Eye (tissue), 1 donor: ENCODE measurements around the gene MS4A15.
"Not testable (repeated sequence)": the region's sequence is repeated elsewhere in the genome, so short reads cannot be mapped to it uniquely, and the experiment has no call there.

Source experiments
- DNase-seq: peaks from one replicate; pipeline ENCODE4 v3.0.0-alpha.2; 2015

Gene MS4A15

DNA sequence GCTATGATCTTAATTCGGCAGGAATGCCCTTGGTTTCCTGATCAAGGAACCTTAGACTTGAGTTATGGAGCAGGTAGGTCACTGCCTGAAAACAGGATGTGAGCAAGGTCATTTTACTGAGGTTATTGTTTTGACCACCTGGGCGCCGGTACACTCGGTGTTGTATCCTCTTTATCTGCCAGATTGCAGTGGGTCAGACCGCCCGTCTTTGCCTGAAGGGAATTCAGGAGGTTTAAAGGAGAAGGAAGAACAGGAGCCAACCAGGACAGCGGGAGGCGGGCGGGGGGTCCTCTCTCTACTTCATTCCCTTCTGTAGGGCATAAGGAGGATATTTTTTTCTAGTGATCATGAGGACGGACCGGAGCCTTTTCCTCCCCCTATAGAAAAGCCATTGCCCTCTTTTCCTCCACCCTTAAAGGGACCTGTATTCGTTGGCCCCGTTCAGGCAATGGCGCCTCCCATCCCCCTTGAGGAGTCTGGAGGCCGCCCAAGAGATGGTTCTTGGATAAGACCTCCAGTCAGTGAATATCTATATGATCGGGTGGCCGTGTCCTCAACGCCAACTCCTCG lies 649 bp downstream of the MS4A15 start:
- DNase-seq = no peak

DNA sequence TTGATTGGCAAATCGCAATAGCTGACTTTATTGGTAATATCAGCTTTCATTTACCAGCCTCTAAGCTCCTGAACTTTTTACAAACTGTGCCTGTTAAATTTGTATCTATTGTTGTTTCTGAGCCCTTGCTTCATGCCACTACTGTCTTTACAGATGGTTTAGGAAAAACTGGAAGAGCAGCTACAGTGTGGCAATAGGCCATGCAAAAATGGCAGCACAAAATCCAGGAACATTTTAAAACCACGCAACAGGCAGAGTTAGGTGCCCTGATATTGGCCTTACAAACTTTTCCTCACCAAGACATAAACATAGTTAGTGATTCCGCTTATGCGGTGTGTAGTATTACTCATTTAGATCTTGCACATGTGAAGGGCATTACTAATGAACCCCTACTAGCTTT lies 2.0 kb downstream of the MS4A15 start:
- not testable (repeated sequence) for DNase-seq

DNA sequence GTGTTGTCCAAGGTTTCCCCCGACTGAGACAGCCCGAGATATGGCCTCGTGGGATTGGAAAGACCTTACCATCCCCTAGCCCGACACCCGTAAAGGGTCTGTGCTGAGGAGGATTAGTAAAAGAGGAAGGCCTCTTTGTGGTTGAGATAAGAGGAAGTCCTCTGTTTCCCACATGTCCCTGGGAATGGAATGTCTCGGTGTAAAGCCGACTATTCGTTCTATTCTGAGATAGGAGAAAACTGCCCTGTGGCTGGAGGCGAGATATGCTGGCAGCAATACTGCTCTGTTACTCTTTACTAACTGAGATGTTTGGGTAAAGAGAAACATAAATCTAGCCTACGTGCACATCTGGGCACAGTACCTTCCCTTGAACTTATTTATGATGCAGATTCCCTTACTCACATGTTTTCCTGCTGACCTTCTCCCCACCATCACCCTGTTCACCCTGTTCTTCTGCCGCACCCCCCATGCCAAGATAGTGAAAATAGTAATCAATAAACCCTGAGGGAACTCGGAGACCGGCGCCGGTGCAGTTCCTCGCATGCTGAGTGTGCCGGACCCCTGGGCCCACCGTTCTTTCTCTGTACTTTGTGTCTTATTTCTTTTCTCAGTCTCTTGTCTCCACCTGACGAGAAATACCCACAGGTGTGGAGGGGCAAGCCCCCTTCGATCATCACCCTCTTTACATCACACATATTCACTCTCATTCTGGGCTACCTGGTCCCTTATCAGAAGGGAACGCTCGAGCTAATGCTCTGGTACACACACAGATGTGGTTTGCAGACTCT lies 3.0 kb downstream of the MS4A15 start:
- DNase-seq = not testable (repeated sequence)

DNA sequence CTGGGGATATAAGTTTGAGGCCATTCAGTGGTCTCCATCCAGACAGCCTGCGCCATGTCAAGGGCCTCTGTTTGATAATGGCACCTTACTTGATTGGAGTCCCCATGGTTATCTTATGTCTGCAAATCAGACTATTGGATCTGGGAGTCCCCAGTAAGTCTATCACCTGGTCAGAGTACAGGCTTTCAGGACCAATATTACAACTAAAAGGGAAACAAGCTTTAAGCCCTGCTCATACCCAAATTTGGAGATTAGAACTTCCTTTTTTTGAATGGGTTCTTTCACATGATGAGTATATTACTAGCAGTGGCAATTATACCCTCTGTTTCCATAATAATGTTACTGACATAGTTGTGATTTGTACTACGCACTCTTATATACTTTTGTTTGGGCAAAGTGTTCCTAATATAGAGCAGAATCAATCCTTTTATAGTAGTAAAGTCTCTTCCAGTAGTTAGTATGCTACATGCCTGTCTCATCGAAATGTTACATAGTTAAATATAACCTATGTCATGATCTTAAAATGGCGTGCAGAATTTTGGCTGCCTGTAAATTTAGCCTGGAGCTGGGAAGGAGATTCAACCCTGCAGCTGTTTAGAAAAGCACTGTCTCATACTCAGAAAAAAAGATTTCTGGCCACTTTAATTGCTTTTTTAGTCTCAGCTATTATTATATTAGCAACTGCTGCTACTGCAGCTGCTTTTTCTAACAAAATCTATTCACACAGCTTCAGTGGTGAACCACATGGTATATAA lies 4.9 kb downstream of the MS4A15 start:
- no peak for DNase-seq

DNA sequence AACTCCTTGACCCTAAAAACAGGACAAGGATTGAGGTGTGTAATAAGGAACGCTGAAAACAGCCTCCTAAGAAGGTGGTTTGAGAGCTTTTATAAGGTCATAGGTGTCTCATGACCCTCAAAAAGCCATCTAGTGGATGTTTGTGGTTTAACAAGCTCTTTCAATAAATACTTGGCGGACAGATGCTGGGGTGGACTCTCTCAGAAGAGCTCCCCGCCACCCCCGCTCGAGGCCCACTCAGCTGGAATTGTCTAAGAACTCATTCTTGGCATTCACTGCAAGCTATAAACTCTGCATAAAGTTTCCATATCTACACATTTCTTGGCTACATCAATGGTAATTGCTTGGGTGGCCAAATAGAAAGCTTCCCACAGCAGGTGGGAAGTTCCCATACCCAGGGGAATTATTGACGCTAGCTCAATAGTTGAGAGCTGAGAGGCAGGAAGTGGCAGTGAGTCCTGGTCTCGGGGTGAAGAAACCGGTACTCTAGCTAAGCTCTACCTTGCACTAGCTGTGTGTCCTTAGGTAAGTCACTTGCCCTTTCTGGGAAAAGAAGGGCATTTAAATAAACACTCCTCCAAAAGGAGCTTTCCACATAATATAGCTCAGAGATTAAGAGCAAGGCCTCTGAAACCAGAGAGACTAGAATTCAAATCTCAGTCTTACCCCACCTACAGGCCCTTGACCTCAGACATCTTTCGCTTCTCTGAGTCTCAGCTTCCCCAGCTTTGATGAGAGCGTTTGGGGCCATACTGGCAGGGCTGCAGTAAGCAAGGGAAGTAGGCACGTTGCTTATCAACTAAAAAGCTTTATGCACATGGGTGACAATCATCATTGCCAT lies 6.4 kb downstream of the MS4A15 start:
- no peak for DNase-seq

DNA sequence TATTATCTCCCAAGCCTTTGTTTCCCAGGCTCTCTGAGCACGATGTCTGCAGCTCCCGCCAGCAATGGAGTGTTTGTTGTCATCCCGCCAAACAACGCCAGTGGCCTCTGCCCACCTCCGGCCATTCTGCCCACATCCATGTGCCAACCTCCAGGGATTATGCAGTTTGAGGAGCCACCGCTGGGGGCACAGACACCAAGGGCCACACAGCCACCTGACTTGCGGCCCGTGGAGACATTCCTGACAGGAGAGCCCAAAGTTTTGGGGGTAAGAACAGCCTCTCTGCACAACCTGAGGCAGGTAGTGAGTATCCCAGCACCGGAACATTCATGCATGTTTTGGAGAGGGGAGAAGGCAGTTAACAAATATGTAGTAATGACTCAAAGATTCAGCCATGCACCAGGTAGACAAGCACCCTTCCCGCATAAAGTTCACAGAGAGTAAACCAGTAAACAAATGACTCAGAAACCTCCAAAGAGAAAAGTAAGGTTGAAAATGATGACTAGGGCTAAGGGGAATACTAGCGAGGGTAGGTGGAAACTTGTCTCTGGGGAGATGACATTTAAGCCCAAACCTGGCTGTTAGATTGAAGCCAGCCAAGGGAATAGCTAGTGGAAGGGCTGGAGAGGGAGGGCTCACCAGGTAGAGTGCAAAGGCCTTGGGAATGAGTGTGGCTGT lies 7.2 kb downstream of the MS4A15 start:
- DNase-seq = no peak

DNA sequence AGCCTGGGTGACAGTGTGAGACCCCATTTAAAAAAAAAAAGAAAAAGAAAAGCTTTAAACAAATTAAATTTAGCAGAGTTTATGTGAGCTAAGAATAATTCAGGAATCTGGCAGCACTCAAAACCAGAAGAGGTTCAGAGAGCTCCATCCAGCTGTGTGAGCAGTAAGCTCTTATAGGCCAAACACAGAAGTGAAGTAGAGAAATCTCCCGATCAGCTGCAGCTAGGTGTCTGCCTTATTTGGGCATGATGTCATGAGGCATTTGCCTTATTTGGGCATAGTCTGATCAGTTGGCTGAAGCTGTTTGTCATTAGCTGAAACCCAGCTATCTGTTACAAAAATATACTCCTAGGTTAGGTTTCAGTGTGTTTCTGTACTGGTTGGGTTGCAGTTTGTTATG lies 8.2 kb downstream of the MS4A15 start:
- no peak for DNase-seq

DNA sequence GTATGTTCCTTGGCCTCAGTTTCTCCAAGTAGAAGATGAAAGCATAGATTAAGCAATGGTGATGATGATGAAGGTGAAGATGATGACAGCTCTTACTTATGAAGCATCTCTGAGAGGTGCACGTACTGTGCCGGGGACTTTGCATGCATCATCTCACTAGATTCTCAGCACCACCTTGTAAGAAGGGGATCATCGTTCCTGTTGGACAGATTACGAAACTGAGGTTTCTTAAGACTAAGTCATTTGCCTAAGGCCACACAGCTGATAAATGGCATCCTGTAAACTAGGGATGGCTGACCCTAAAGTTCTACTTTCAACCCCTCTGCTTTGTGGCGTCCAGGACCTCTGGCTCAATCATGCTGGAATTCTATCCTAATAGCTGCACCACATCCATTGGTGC lies 8.7 kb downstream of the MS4A15 start:
- no peak for DNase-seq

DNA sequence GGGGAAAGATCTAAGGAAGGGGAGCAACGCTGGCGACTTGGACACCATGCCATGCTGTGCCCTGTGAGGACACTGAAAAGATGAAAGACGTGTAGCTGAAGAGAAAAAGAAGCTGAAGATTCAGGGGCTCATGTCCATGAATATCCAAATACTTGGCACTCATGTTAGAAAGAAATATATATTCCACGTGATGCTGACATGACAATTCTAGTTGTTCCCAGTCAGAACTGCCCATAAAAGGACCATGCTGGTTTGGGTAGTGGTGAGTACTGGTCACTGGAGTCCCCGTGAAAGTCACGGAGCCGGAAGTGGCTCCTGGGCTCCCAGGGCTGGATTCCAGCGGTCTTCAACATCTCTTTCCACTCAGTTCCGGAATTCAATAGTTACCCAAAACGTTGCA lies 9.9 kb downstream of the MS4A15 start:
- no peak for DNase-seq

DNA sequence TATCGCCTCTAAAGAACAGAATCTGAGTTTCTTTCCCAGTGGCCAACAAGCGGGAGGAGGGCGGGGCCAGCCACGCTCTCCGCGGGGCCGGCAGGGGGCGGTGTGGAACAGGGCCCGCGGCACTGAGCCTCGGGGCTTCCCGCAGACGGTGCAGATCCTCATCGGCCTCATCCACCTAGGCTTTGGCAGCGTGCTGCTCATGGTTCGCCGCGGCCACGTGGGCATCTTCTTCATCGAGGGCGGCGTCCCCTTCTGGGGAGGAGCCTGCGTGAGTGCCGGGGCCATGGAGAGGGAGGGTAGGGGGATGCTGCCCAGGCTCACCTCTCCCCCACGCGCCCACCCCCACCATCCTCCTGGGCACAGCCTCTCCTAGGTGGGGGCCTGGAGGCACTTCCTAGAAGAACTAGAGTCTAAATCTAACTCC lies 10.7 kb downstream of the MS4A15 start:
- no peak for DNase-seq

DNA sequence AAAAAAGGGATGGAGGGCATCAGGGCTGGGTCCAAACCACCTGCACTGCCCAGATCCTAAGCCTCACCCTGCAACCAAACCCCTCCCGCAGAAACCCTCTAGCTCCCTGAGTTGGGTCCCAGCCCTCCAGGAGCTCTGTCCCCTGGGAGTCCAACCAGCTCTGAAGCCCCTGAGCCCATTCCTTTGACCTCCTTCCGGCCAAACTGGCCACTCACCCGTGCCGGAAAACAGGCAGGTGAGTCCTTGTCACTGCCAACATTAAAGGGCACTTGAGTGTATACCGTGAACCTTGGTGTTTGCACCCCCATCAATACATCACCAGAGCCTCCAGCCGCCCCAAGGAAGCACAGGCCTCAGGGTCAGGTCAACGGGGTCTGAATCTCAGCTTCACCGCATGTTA lies 11.5 kb downstream of the MS4A15 start:
- no peak for DNase-seq

DNA sequence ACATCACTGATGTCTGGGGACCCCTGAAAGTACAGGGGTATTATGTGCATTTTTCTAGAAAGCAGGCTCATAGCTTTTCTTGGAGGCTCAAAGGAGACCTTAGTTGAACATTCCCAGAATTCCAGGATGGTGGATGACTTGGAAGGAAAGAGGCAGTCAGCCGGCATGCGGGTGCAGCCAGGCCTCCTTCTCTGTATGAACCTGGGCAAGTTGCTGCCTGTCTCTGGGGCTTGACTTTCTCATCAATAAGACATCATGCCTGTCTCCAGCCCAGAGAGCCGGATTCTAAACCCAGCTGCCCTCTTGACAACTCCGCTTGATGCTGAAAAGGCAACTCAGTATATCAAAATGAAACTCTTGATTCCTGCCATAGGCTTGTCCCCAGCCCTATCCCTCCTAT lies 12.6 kb downstream of the MS4A15 start:
- DNase-seq = no peak

DNA sequence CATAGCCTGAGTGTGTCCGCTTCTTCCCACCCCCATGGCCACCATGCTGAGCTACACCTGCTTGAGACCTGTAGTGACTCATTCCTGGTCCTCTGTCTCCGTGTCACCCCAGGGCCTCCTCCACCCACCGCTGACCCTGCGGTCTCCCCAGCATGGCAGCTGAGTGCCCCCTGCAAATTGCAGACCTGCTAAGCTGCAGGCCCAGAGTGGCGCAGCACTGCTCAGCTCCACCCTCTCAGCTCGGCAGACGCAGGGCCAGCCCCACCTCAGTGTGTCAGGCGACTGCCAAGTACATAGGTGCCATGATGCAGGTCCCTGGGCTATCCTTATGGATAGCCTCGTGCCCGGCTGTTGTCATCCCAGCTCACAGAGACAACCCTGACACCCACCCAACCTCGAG lies 13.1 kb downstream of the MS4A15 start:
- no peak for DNase-seq

DNA sequence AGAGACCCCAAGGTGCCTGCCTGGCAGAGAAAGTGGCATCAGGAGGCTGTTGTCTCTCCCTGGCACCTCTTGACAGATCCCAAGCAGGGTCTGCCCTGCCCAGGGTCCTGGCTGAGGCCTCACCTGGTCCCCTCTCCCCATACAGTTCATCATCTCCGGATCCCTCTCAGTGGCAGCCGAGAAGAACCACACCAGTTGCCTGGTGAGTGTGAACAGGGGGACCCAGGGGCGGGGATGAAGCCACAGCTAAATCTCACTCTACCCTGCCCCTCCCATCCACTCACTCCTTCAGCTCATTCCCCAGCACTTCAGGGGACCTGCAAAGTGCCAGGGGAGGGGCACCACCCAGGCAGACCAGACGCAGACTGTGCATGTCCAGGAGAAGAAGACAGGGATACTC lies 14.5 kb downstream of the MS4A15 start:
- no peak for DNase-seq

DNA sequence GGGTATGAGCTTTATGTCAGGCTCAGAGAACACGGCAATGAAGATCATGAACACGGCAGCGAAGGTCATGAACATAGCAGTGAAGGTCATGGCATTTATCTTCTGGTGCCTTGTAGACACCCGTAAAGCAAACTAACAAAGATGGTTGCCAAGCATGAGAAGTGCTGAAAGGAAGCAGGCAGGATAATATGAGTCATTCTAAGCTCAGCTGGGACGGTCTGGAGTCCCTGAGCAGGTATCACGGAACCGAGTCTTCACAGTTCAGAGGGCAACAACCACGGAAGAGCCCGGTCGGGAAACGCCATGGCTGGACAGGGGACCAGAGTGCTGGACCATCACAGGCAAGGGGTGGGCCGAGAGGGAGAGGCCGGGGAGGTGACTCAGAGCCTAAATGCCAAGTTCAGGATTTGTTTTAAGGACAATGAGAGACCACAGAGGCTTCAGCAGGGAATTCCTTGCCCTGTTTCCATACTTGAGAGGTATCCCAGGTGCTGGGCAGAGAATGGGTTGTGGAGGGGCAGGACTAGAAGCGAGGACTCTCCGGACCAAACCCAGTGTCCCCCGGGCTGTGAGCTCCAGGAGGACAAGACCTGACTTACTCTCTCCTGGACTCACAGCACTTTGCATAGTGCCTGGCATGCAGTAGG lies 15.3 kb downstream of the MS4A15 start:
- no peak for DNase-seq

DNA sequence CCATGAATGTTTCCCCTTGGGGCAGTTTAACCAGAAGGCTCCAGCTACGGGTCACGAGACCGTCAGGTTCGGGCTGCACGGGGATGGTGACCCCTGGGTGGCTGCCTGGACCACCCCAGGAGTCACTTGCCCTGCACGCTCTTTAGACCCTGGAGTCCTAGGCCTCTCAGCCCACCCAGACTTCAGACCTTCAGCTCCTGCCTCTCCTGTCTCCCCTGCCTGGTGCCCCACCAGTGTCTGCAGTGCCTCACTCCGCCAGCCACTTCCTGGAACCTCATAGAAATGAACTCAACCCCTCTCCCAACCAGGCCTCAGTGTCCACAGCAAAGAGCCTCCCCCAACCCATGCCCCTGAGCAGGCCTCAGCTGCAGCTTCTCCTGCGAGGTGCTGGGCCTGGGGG lies 16.0 kb downstream of the MS4A15 start:
- DNase-seq = no peak

DNA sequence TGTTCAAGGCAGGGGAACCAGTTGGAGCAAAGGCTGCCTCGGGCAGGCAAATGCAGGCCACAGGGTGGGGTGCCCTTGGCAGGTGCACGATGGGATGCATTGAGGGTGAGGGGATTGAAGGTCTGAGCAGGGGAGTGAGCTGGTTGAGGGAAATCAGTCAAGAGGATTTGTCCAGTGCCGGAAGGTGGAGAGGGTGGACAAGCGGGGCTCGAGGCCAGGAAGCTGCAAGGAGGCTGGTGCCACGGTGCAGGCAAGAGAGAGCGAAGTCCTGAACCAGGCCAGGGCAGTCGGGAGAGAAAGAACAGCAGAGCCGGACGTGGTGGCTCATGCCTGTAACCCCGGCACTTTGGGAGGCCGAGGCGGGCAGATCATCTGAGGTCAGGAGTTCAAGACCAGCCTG lies 18.1 kb downstream of the MS4A15 start:
- no peak for DNase-seq

DNA sequence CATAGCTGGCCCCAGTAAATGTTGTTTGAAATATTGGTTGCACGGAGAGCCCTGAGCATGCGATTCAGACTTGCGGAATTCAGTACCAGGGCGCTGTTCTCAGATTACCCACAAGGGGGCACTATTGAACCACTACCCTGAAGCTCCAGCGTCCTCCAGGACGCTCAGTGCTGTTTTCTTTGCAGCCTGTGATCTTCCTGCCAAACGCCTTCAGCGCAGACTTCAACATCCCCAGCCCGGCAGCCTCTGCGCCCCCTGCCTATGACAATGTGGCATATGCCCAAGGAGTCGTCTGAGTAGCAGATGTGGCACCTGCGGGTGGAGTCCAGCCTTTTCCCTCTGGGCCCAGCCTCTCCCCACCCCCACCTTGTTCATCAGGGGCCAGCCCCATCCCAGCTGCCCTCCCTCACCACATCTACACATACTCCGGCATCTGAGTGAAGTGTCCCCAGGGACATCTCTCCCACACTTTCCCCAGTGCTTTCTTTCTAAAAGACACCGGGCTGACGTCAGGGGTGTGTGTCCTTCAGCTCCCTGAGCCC lies 18.8 kb downstream of the MS4A15 start:
- DNase-seq = peak; percentile 97

DNA sequence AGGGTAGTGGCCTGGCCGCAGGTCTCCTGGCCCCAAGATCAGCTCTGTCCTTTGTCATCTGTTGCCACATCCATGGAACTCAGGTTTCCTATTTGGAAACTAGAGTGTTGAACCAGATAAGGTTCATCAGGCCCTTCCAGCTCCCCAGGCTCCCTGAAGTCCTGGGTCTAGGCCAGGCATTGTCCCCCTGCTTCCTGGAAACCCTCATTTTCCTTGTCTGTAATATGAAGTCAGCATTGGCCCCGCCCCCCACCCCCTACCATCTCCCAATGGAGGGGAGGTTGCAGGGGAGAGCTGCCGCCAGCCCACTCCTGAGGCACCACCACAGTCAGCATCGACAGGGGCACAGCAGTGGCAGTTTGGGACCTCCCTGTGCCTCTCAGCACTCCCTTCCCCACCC lies 19.5 kb downstream of the MS4A15 start:
- no peak for DNase-seq

DNA sequence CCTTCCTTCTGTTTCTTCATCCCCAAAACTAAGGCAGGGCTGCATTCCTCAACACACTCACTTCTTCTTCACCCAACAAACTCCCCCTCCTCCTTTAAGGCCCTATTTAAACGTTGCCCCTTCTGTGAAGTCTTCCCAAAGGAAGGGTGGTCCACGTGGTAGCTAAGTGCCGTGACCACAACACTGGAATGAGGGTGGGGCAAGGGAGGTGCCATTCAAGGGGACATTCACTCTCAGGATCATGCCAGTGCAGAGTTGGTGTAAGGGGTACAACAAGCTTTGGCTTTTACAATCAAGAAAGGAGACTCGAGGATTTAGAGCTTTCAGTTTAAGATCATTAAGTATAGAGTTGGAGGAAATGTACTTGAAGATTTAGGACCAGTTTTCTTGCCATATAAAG lies 20.4 kb downstream of the MS4A15 start:
- no peak for DNase-seq

DNA sequence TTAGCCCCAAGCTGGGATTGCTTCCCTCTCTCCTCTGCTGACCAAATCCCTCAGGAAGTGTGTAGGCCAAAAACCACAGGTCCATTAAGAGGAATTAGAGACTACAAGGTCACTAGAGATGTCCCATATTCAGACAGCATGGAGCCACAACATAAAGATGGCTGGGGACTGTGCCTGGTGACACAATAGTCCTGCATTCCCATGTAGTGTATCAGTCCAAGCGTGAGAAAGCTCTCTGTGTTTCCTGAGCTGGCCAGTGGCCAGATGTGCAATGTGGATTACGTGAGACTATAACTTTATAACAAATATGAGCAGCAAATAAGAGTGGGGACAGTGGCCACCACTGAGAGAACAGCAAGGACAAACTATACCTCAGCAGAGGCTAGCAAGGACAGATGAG lies 20.9 kb downstream of the MS4A15 start:
- peak; percentile 33 for DNase-seq

DNA sequence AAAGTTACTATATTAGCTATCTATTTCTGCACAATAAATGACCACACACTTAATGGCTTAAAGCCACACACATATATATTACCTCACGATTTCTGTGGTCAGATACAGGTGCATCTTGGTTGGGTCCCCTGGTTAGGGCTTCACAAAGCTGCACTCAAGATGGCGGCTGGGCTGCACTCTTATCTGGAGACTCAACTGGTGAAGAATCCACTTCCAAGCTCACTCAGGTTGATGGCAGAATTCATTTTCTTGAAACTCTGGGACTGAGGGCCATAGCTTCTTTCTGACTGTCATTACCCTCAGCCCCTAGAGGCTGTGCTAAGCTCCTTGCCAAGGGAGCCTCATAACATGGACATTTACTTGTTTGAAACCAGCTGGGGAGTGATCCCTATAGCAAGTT lies 23.4 kb downstream of the MS4A15 start:
- no peak for DNase-seq
